Stimulated activated CD4-positive, alpha-beta T cell treated with anti-CD3 and anti-CD28 coated beads, Interleukin-1b, Interleukin-23, amount 100 ng/mL, for 24 hours (primary cell): Measurements from ENCODE around the gene STK39.

Experiments
- DNase-seq, 4 experiments: peaks; one replicate each; pipeline ENCODE4 v3.0.0-alpha.2; 2020; ENCODE audit warnings: low read depth in 4 of 4, low spot score in 1 of 4

The STK39 gene

DNA sequence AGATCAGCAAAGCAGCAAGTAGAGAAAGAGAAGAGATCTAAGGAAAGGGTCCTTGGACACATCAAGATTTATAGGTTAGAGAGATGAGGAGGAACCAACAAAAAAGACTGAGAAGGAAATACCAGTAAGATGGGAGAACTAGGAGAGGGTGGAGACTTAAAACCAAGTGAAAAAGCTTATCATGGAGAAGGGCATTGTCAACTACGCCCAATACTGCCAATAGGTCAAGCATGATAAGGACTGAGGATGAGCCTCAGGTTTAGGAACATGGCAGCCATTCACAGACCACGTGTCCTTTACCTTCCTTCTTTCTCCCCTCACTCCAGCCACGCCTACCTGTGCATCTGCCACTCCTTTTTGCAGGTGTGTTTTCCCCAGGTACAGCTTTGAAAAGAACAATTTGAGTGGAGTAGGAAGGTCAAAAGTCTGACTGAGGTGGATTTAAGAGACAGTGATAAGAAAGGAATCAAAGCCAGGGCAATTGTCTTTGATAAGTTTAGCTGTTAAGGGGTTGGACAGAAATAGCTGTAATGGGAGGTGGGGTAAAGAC is 238.7 kb downstream of the STK39 start:
- DNase-seq: no peak

DNA sequence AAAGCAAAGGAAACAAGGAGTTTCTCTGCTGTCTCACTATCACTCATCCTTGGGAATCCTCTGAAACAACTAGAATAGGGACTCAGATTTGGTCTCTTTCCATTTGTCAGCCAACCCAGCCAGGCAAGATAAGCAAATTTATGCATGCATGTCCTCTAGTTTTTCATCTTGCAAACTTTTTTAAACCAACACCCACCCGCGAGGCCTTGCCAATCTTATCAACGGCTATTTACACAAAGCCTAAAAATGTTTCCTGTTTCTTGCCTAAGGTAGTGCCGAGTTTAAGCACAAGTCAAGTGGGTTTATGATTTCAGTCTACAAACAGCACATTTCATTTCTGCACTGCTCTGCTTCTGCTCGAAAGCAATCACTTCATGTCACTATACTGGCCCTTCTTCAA is 240.9 kb downstream of the STK39 start:
- no peak for DNase-seq

- no peak for DNase-seq
Measured at GRCh38 chr2:168005586-168005985, 241.8 kb downstream of the STK39 start.

DNA sequence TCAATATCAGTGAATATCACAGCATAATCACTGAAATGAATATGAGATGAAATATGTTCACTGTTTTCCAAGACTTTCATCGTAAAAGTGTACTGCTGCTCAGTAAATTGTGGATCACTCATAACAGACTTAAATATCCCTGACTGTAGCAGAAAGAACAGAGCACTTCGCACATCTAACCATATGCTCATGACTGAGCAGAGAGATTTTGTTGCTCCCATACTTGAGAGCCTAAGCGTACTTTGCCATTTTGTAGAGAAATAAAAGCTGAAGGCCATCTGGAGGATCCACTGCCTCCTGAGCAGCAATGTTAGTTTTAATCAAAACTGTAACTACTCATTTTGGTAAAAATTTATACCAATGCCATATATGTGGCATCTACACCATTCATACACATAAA is 243.5 kb downstream of the STK39 start:
- no peak for DNase-seq

DNA sequence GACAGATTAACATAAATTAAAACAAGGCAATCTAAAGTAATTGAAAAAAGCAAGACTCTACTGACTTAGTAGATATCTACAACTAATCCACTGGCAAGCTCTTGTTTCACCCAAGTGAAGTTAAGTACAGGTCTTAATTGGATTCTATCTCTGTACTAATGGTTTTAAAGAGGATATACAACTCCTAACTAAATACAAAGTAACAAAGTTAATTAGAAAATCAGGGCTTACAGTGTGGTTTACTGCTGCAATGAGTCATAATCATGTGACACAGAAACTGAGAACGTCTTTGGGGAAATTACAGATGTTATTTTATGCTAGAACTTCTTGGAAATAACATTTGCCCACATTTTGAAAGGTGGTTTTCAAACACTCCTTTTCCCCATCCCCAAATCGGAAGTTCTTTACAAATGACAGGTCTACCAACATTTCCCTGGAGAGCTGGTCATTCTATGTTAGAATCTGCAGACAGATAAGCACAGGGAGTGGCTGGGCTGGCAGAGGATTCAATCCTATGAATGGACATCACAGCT is 245.3 kb downstream of the STK39 start:
- no peak for DNase-seq

- no peak for DNase-seq
Measured at GRCh38 chr2:167992278-167992677, 255.1 kb downstream of the STK39 start.

- DNase-seq: no peak
Measured at GRCh38 chr2:167990062-167990461, 257.3 kb downstream of the STK39 start.

DNA sequence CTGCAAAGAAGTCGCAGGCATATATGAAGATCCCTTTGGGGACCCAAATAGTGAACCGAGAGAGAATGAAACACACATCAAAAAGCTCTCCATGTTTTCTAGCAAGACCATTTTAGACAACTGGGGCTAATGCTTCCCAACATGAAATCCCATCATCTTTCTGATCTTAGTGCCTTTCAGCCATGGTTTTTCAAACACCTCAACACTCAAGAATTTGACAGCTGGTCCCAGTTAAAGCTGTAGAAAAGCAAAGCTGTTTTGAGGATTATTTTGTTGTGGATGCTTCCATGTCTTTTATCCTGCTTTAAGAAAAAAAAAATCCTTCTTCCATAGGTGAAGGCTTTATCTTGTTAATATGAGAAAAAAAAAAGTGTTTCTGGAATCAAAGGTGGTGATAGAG is 259.1 kb downstream of the STK39 start:
- DNase-seq: no peak

GRCh38 chr2:167987558-167987957 is 259.8 kb downstream of the STK39 start:
- no peak for DNase-seq

DNA sequence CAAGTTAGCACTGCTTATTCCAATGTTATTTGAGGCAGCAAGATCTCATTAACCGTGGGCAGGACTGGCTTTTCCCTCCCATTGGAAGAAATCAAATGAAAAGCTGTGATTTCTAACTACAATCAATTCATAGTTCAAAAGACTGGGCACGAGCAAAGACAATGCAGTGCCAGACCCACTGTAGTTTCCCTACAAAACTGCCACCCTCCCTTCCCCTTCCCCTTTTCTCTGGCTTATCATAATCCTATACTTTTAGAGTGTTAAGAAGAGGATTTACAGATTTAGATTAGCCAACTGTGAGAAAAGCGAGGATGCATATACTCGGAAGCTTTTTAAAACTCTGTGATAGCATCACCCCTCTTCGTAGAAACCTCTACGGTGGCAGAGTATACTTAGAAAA is 260.4 kb downstream of the STK39 start:
- DNase-seq: no peak

- DNase-seq: no peak
Measured at GRCh38 chr2:167986223-167986622, 261.2 kb downstream of the STK39 start.

GRCh38 chr2:167981945-167982344 is 265.4 kb downstream of the STK39 start:
- no peak for DNase-seq

GRCh38 chr2:167980439-167980838 is 267.0 kb downstream of the STK39 start:
- DNase-seq: no peak

- no peak for DNase-seq
Measured at GRCh38 chr2:167972746-167973145, 274.6 kb downstream of the STK39 start.

- no peak for DNase-seq
Measured at GRCh38 chr2:167972020-167972419, 275.4 kb downstream of the STK39 start.

DNA sequence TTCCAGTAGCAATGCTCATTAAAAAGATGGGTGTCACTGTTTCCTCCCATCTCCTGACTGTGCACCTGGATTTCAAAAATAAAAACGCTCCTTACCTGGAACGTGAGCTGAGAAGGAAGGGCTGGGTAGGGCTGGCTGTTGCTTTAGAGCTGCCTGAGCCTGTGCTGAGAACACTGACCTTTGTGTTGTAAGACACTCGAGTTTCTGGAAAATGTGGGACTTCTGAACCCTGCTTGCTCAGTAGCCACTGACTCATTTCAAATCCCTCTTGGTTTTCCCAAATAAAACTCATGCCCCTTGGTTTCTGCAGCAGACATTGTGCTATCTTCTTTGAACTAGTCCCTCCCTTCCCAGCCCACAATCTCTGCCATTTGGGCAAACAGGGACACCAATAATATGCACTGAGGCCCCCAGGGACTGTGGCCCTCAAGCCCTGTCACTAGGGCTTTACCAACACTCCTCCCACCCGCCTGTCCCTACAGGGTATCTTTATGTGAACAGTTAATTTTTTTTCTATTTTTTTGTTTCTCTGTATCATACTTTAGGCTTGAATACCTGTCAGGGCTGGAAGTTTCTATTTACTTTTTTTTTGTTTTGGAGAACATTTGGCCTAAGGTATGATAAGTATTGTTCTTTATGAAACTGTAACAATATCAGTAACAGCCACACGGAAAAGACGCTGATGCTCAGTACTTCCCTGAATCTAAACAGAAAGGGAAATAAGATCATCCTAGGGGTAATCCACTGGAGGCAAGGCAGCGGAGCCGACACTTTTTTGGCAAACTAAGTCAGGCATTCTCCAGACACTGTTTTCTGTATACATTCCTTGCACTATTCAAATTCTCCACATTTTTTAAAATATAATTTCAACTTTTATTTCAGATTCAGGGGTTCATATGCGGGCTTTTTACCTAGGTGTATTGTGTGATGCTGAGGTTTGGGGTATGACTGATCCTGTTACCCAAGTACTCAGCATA is 280.2 kb downstream of the STK39 start:
- DNase-seq: no peak

GRCh38 chr2:167965907-167966761 is 281.3 kb downstream of the STK39 start:
- DNase-seq: no peak

DNA sequence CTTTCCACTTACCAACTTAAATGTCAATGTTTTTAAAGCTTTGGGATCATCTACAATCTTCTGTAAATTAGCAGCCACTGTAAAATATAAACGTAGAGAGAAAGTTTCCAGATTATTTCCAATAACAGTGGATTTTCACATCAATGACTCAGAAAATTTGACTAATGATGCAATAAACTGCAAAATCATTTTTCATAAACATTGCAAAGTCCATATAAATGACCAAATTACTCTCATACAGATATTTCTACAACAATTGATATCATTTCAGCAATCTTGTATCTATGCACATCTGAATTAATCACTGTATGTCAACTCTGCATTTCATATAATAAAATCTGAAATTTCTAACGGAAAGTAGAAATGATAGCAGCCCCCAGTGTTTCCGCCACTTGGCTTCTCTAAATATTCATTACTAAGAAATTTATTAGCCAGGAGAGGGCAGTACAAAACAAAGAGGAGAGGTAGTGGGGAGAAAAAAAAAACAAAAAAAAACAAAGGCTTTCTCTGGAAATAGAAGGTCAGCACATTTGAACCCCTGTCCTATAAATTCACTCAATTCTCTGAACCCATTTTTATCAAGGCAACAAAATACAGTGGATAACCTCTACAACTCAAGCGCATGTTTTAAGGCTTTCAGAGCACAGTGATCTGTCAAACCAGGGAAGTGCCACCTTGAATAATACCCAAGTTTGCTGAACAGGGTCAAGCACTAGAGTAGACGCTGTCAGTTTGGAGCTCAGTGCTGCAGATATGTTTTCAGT is 282.6 kb downstream of the STK39 start:
- no peak for DNase-seq

DNA sequence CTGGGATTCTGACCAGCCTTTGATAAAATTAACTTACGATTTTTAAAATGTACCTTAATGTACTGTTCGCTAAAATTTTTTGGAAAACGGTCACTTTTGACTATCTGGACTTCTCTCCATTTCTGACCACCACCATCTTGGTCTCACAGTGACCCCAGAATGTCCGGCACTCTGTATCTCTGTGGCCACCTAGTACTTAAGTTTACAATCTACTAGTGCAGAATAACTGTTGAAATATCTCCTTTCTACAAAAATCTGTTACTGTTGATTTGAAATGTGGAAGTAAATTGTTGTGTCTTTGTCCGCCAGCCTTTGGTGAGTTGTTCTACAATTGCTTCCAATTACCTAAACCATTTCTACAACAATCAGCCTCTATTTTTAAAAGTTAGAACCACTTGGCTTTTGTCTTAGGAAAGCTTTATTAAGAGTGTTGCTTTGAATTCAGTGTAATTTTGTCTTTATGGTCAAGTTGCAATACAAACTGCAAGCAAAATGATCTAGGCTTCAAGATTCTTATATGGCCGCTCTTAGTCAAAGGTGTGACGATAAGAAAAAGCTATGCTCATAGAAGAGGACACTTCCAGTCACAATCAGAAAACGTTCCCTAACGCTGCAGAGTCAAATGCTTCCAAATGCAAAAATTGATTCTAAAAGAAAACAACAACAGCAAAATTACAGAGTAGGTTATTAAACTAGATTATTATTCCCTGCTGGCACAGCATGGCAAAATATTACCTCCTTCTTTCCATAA is 283.3 kb downstream of the STK39 start:
- DNase-seq: no peak
